LNCAP (cell line): ENCODE measurements around the gene ADAMTSL3.

Experiments
- TF ChIP-seq, protein P1 (sequence below): fragments of 450-650 bp; IDR thresholded peaks from 2 replicates; pipeline ENCODE4 v1.5.1; 2017; ENCODE audit warnings: mild to moderate bottlenecking

The ADAMTSL3 gene

DNA sequence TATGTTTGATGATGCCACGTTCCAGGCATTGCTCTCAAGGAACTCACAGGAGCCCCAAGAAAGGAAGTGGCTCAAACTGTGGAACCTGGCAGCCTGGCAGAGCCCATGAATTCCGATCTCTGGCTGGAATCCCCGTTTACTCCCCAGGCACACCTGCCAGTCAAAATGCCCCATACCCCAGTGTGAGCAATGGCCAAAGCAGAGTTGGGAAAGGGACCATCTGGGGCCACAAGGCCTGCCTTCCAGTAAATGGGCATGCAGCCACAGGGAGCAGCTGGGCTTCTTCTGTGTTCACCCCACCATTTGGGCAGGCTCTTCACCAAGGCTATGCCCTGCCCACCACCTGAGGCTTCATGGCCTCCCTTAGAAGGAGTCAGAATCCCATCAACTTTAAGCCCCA is 324.7 kb downstream of the ADAMTSL3 start:
- TF ChIP-seq, protein P1, sequence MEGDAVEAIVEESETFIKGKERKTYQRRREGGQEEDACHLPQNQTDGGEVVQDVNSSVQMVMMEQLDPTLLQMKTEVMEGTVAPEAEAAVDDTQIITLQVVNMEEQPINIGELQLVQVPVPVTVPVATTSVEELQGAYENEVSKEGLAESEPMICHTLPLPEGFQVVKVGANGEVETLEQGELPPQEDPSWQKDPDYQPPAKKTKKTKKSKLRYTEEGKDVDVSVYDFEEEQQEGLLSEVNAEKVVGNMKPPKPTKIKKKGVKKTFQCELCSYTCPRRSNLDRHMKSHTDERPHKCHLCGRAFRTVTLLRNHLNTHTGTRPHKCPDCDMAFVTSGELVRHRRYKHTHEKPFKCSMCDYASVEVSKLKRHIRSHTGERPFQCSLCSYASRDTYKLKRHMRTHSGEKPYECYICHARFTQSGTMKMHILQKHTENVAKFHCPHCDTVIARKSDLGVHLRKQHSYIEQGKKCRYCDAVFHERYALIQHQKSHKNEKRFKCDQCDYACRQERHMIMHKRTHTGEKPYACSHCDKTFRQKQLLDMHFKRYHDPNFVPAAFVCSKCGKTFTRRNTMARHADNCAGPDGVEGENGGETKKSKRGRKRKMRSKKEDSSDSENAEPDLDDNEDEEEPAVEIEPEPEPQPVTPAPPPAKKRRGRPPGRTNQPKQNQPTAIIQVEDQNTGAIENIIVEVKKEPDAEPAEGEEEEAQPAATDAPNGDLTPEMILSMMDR = no peak

- TF ChIP-seq, protein P1 = no peak
These were observed 326.7 kb downstream of the ADAMTSL3 start for GRCh38 chr15:83980637-83981036.

DNA sequence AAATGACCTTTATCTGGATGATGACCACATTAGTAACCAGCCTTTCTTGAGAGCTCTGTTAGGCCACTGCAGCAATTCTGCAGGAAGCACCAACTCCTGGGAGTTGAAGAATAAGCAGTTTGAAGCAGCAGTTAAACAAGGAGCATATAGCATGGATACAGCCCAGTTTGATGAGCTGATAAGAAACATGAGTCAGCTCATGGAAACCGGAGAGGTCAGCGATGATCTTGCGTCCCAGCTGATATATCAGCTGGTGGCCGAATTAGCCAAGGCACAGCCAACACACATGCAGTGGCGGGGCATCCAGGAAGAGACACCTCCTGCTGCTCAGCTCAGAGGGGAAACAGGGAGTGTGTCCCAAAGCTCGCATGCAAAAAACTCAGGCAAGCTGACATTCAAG is 328.8 kb downstream of the ADAMTSL3 start:
- TF ChIP-seq, protein P1 = no peak

DNA sequence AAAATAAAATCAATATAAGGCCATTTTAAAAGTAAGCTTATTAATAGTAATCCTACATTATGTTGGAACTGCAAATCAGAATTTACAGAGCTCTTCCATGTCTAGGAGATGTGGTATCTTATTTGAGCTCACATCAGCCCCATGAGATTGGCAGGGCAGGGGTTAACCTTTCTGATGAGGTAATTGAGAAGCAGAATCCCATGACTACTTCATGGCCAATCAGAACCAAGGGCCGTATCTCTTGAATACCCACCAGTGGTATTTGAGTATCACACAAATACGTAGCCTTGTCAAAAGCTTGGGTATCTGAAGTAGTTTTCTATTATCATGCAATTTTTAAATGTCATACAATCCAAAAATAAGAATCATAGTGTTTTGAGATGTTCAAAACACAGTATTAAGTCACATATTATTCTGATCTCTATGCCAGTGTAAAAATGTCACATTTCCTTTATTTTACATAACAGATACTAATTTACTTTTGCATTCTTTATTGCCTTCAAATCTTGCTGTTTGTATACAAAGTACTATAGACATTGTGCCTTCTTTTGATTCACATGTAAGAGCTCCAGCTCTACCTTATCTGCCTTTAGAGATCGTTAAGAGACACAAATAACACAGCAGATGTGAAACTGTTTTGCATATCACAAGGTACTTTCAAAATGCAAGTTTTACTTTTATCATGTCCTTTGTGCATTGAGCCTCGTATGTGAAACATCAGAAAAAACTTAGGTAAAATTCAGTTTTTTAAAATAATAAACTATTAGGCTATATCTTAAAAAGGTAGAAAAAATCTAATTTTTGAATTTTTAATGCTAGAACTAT is 329.9 kb downstream of the ADAMTSL3 start:
- TF ChIP-seq, protein P1 = no peak

DNA sequence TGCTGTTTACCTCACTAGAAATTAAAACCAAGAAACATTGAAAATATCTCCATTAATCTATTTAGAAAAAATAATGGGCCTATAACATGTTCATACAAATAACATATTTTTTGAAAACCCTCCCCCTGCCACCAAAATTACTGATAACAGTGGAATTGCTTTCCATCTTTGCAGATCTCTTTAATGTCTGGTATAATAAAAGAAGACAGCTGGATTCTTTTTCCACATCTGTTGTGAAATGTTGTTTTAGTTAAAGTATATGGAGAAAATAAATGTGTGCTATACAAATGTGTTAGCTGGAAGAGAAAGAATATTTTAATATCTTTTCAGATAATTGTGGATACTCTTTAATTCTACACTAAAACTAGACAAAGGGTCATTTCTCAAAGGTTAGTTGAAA is 330.7 kb downstream of the ADAMTSL3 start:
- TF ChIP-seq, protein P1 = no peak

DNA sequence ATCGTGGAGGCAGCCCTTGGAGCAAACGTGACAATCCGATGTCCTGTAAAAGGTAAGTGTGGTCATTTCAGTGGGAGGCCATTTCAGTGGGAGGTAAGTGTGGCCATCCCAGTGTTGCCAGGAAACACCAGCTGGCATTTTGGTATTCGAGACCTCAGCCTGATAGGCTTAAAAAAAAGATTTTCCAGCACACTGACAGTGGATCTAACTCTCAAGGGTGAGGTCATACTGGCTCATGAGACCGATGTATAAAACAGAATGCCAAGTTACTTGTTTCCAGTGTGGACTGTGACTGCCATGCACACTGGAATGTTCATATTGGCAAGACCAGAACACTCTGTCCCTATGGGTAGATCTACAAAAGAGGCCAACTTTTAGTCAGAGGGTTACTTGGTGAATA is 337.2 kb downstream of the ADAMTSL3 start:
- TF ChIP-seq, protein P1 = no peak

GRCh38 chr15:83992324-83993031 is 338.6 kb downstream of the ADAMTSL3 start:
- TF ChIP-seq, protein P1 = no peak
